ENCODE results near the gene TREML2.

GRCh38 chr6:41193884-41194283 is 7.1 kb downstream of the TREML2 start:
- TF ChIP-seq ZNF707 (tag by site-specific recombination; IDR thresholded peaks at IDR 0.05) (no peak), ZBTB10 (tag by site-specific recombination; IDR thresholded peaks at IDR 0.05) (no peak), ZNF555 (tag by site-specific recombination; conservative IDR thresholded peaks at IDR 0.05) (no peak), ZNF18 (tag by site-specific recombination; IDR thresholded peaks at IDR 0.05) (no peak), ZNF639 (tag by site-specific recombination; IDR thresholded peaks at IDR 0.05) (no peak)
